H1 (cell line): ENCODE results near the gene SLC9C1. TPM values are rescaled to one million over a fixed set of nuclear protein-coding genes. Genes with fewer than 3 reads are reported as not detected.

ENCODE experiments used
- CTCF ChIA-PET: fragments of 300-600 bp; sonication (Branson Sonifier 250); formaldehyde crosslinking; loops from one replicate; lab custom pipeline; 2021; ENCODE audit not compliant: partially characterized antibody; lab: Charles Lee
- POLR2A ChIA-PET: fragments of 300-600 bp; sonication (Branson Sonifier 250); formaldehyde crosslinking; loops from one replicate; lab custom pipeline; 2021; ENCODE audit warnings: inconsistent platforms; ENCODE audit not compliant: partially characterized antibody; lab: Charles Lee
- DNase-seq, 2 experiments: peaks; one replicate each; pipeline versions ENCODE4 v3.0.0 to v3.0.0-alpha.2; 2010 to 2022; ENCODE audit warnings: low spot score in 2 of 2, low read depth in 1 of 2, mixed read lengths in 1 of 2
- FAIRE-seq: peaks from 2 replicates; lab custom pipeline; 2011; peaks lifted over from hg19 to GRCh38; lab: Jason Lieb, UNC
- H2AFZ ChIP-seq: 2 replicates; pipeline ENCODE4 v1.8.1; 2012; ENCODE audit warnings: low read length, inconsistent platforms
- H2AK5ac ChIP-seq: 2 replicates; pipeline ENCODE4 v1.6.1; 2013; ENCODE audit warnings: low read depth, low read length
- H2BK120ac ChIP-seq: replicated peaks from 2 replicates; pipeline ENCODE3; 2013; ENCODE audit warnings: low read depth, low read length, inconsistent platforms
- H2BK12ac ChIP-seq: 2 replicates; pipeline ENCODE4 v1.6.1; 2013; ENCODE audit warnings: low read depth, low read length
- H2BK15ac ChIP-seq: 2 replicates; pipeline ENCODE4 v1.6.1; 2013; ENCODE audit warnings: low read length
- H2BK20ac ChIP-seq: 2 replicates; pipeline ENCODE4 v1.6.1; 2013; ENCODE audit warnings: low read length
- H2BK5ac ChIP-seq: 2 replicates; pipeline ENCODE4 v1.6.1; 2013; ENCODE audit warnings: low read depth, low read length
- H3K14ac ChIP-seq: 2 replicates; pipeline ENCODE4 v1.6.1; 2013; ENCODE audit warnings: inconsistent platforms; ENCODE audit not compliant: insufficient read length
- H3K18ac ChIP-seq: 2 replicates; pipeline ENCODE4 v1.6.1; 2013; ENCODE audit warnings: low read length; ENCODE audit errors: extremely low read depth
- H3K23ac ChIP-seq: 2 replicates; pipeline ENCODE4 v1.6.1; 2013; ENCODE audit warnings: inconsistent platforms; ENCODE audit not compliant: insufficient read length
- H3K23me2 ChIP-seq: 2 replicates; pipeline ENCODE4 v1.6.1; 2013; ENCODE audit warnings: low read depth, low read length
- H3K27ac ChIP-seq: 2 replicates; pipeline ENCODE4 v1.6.1; 2011; ENCODE audit warnings: low read depth, low read length, inconsistent platforms
- H3K27me3 ChIP-seq, 4 experiments: replicated peaks in 1 of 4; 1 replicate in 1 of 4; 2 replicates in 3 of 4; pipeline versions ENCODE4 v1.6.1 to v1.8.1; 2011 to 2013; ENCODE audit warnings: low read length in 3 of 4, mild to moderate bottlenecking in 3 of 4, inconsistent platforms in 2 of 4, mixed read lengths in 2 of 4, moderate library complexity in 1 of 4; ENCODE audit not compliant: control insufficient read depth in 3 of 4, insufficient read depth in 3 of 4; ENCODE audit errors: extremely low read depth in 1 of 4
- H3K36me3 ChIP-seq, 4 experiments: 2 replicates each; pipeline versions ENCODE4 v1.6.1 to v1.8.1; 2011 to 2013; ENCODE audit warnings: mild to moderate bottlenecking in 4 of 4, low read length in 3 of 4, moderate library complexity in 2 of 4, control low read depth in 1 of 4, inconsistent platforms in 1 of 4; ENCODE audit not compliant: insufficient read depth in 4 of 4, control insufficient read depth in 2 of 4
- H3K4ac ChIP-seq: replicated peaks from 2 replicates; pipeline ENCODE3; 2013; ENCODE audit warnings: low read length, low read depth, mixed read lengths, inconsistent platforms; ENCODE audit not compliant: insufficient read length
- H3K4me1 ChIP-seq, 4 experiments: replicated peaks in 1 of 4; 1 replicate in 1 of 4; 2 replicates in 3 of 4; pipeline versions ENCODE4 v1.6.1 to v1.8.1; 2011 to 2013; ENCODE audit warnings: low read length in 3 of 4, inconsistent platforms in 2 of 4, mixed read lengths in 1 of 4; ENCODE audit not compliant: insufficient read depth in 4 of 4, control insufficient read depth in 3 of 4
- H3K4me2 ChIP-seq, 2 experiments: 2 replicates each; pipeline versions ENCODE4 v1.6.1 to v1.8.1; 2011 to 2013; ENCODE audit warnings: low read depth in 2 of 2, low read length in 2 of 2, control low read depth in 1 of 2, inconsistent platforms in 1 of 2, mild to moderate bottlenecking in 1 of 2; ENCODE audit not compliant: insufficient read depth in 1 of 2
- H3K4me3 ChIP-seq, 4 experiments: fragments of 200-600, 300-600 bp in 1 of 4; sonication (generic), shearing (Covaris generic), sonication (Bioruptor Twin) in 1 of 4; 2 replicates each; pipeline versions ENCODE4 v1.5.1 to v1.8.1; 2011 to 2016; ENCODE audit warnings: low read length in 4 of 4, low read depth in 3 of 4, control low read depth in 2 of 4, inconsistent platforms in 2 of 4, mild to moderate bottlenecking in 2 of 4, mixed read lengths in 1 of 4, moderate library complexity in 1 of 4; ENCODE audit not compliant: insufficient read depth in 2 of 4; ENCODE audit errors: extremely low read depth in 1 of 4
- H3K56ac ChIP-seq: replicated peaks from 2 replicates; pipeline ENCODE3; 2013; ENCODE audit warnings: low read depth, mild to moderate bottlenecking, mixed read lengths, low read length, inconsistent platforms; ENCODE audit not compliant: insufficient read length
- H3K79me1 ChIP-seq: 2 replicates; pipeline ENCODE4 v1.6.1; 2013; ENCODE audit warnings: low read depth, low read length, control low read depth
- H3K79me2 ChIP-seq, 2 experiments: 2 replicates each; pipeline versions ENCODE4 v1.6.1 to v1.8.1; 2012 to 2013; ENCODE audit warnings: low read length in 2 of 2, mild to moderate bottlenecking in 2 of 2, inconsistent platforms in 1 of 2; ENCODE audit not compliant: insufficient read depth in 2 of 2, control insufficient read depth in 1 of 2
- H3K9ac ChIP-seq, 4 experiments: replicated peaks in 1 of 4; 1 replicate in 1 of 4; 2 replicates in 3 of 4; pipeline versions ENCODE4 v1.6.1 to v1.8.1; 2011 to 2013; ENCODE audit warnings: low read depth in 3 of 4, low read length in 3 of 4, control low read depth in 2 of 4, mild to moderate bottlenecking in 2 of 4, moderate library complexity in 2 of 4, inconsistent platforms in 1 of 4; ENCODE audit errors: extremely low read depth in 1 of 4
- H3K9me3 ChIP-seq, 2 experiments: 2 replicates each; pipeline versions ENCODE4 v1.6.1 to v1.8.1; 2012 to 2013; ENCODE audit warnings: mild to moderate bottlenecking in 2 of 2, moderate library complexity in 2 of 2, control low read depth in 1 of 2, inconsistent platforms in 1 of 2, low read depth in 1 of 2, low read length in 1 of 2, mixed read lengths in 1 of 2; ENCODE audit not compliant: insufficient read depth in 2 of 2
- H4K20me1 ChIP-seq, 2 experiments: replicated peaks in 1 of 2; 2 replicates each; pipeline versions ENCODE3 to v1.8.1; 2011 to 2013; ENCODE audit warnings: inconsistent platforms in 2 of 2, low read length in 2 of 2, mild to moderate bottlenecking in 1 of 2; ENCODE audit not compliant: insufficient read depth in 2 of 2, control insufficient read depth in 1 of 2
- H4K5ac ChIP-seq: 2 replicates; pipeline ENCODE4 v1.6.1; 2013; ENCODE audit warnings: low read length, low read depth, mixed read lengths, inconsistent platforms; ENCODE audit not compliant: insufficient read length
- H4K8ac ChIP-seq: 2 replicates; pipeline ENCODE4 v1.8.0; 2013; ENCODE audit warnings: mild to moderate bottlenecking, moderate library complexity, low read length, inconsistent platforms; ENCODE audit not compliant: insufficient read depth; ENCODE audit errors: extremely low read depth
- H4K91ac ChIP-seq: replicated peaks from 2 replicates; pipeline ENCODE3; 2013; ENCODE audit warnings: low read length, mixed read lengths, inconsistent platforms; ENCODE audit not compliant: insufficient read length
- BACH1 ChIP-seq: IDR thresholded peaks from 2 replicates; pipeline ENCODE4 v1.6.1; 2012; ENCODE audit warnings: low read length, improper control_type of control experiment
- BCL11A ChIP-seq, 2 experiments: IDR thresholded peaks; one replicate each; pipeline ENCODE4 v1.6.1; 2011; ENCODE audit warnings: low read depth in 2 of 2, low read length in 2 of 2, mild to moderate bottlenecking in 2 of 2
- E2F6 ChIP-seq: IDR thresholded peaks from 2 replicates; pipeline ENCODE4 v1.6.1; 2012; ENCODE audit warnings: inconsistent platforms
- MAFK ChIP-seq: IDR thresholded peaks from 2 replicates; pipeline ENCODE4 v1.6.1; 2012; ENCODE audit warnings: low read depth, mild to moderate bottlenecking, improper control_type of control experiment, low read length
- NANOG ChIP-seq: IDR thresholded peaks from 2 replicates; pipeline ENCODE4 v1.6.1; 2011; ENCODE audit warnings: low read length, low read depth, mild to moderate bottlenecking, inconsistent platforms; ENCODE audit not compliant: insufficient read depth, poor library complexity, severe bottlenecking
- POLR2A ChIP-seq, 2 experiments: IDR thresholded peaks; 1 replicate in 1 of 2; 2 replicates in 1 of 2; pipeline ENCODE4 v1.6.1; 2011; ENCODE audit warnings: low read depth in 2 of 2, low read length in 2 of 2, mild to moderate bottlenecking in 2 of 2; ENCODE audit errors: control extremely low read depth in 1 of 2
- RBBP5 ChIP-seq: IDR thresholded peaks from 2 replicates; pipeline ENCODE4 v1.7.1; 2012; ENCODE audit warnings: low read depth, mild to moderate bottlenecking, inconsistent platforms, low read length, moderate library complexity, borderline replicate concordance
- RNF2 ChIP-seq: fragments of 200-900, 300-1000 bp; sonication (generic); IDR thresholded peaks from 2 replicates; pipeline ENCODE4 v1.7.1; 2016; ENCODE audit warnings: borderline replicate concordance, low read depth, mild to moderate bottlenecking, antibody characterized with exemption, low read length; ENCODE audit not compliant: poor library complexity, severe bottlenecking; ENCODE audit errors: missing control alignments
- SP2 ChIP-seq: IDR thresholded peaks from 2 replicates; pipeline ENCODE4 v1.6.1; 2012; ENCODE audit warnings: mild to moderate bottlenecking, low read length, inconsistent platforms
- TAF7 ChIP-seq: optimal IDR thresholded peaks from 2 replicates; pipeline ENCODE3; 2011; ENCODE audit warnings: low read depth, mild to moderate bottlenecking, inconsistent platforms, low read length, moderate library complexity, borderline replicate concordance
- TEAD4 ChIP-seq: IDR thresholded peaks from 2 replicates; pipeline ENCODE4 v1.6.1; 2012; ENCODE audit warnings: low read depth, low read length, inconsistent platforms, mixed read lengths
- WGBS, 2 experiments: shearing (Covaris generic) in 1 of 2; methylation state at CpG; one replicate each; pipeline versions ENCODE4 v1.1.6 to v1.1.7; 2013 to 2015; ENCODE audit warnings: low lambda C conversion rate in 2 of 2, mixed read lengths in 2 of 2, inconsistent platforms in 1 of 2, low coverage in 1 of 2, missing lambda C conversion rate in 1 of 2; ENCODE audit not compliant: insufficient replicate concordance in 2 of 2, insufficient coverage in 1 of 2, insufficient read length in 1 of 2; ENCODE audit errors: extremely low coverage in 1 of 2, missing lambda C conversion rate in 1 of 2; 5-methylcytosine and 5-hydroxymethylcytosine counted together
- polyA plus RNA-seq, 7 experiments: library from polyadenylated mRNA; depleted of rRNA in 3 of 7; stranded (reverse) in 5 of 7; unstranded in 2 of 7; fragments of >200 nt in 5 of 7; fragments of 200-250 nt in 2 of 7; gene quantifications; 1 replicate in 5 of 7; 2 replicates in 1 of 7; 4 replicates in 1 of 7; pipeline versions ENCODE4 v1.2.1 to v1.2.3, GENCODE V29; 2011 to 2013; ENCODE audit warnings: missing spikeins in 2 of 7, mixed read lengths in 2 of 7
- total RNA-seq: library from RNA; stranded (reverse); fragmentation: NEBNext Ultra II Directional; extraction: Animal tissue kit (Norgen Biotek cat#: 25700); gene quantifications from 2 replicates; pipeline ENCODE4 v1.2.1, GENCODE V29; 2021

SLC9C1 gene
- total and polyA plus RNA-seq, 2 of the 8 experiments (the other 6 are each of a cell fraction or from before 2014, with no cell fraction given) = 0.15 to 0.24 TPM

- no peak overlapping the region for H3K23ac ChIP-seq
- no peak overlapping the region for H2BK120ac ChIP-seq
- H2AK5ac ChIP-seq = no peak overlapping the region
- DNase-seq (no peak), FAIRE-seq (no peak)
- no peak overlapping the region for H4K5ac ChIP-seq
- ChIA-PET CTCF (interaction anchor here (1.0 to 1.9 kb wide), 4 partner anchors 10 to 172 kb away, joined by 3 to 11 read pairs (median 5); partner anchors contain the start of gene SLC9C1), POLR2A (interaction anchor here (1.1 kb wide), 1 partner anchor 12 kb away, joined by 3 read pairs; no protein-coding TSS in a partner anchor)
- H3K4me2 ChIP-seq = no peak overlapping the region
- no peak overlapping the region for H3K56ac ChIP-seq
- H3K4me1 ChIP-seq = peaks cover 0 to 17% (median 8%) of the 10 kb centered on the region in 4 experiments; a peak in 5 of 7 replicates
- H3K79me2 ChIP-seq = no peaks in the 10 kb centered on the region
- H3K79me1 ChIP-seq = no peaks in the 10 kb centered on the region
- 90% methylated on average over 2 of the region's 2 CpGs; no CpG with 5 or more reads in 1 of the 2 experiments for WGBS, 2 experiments
- H3K14ac ChIP-seq = no peak overlapping the region
- H2BK12ac ChIP-seq = no peak overlapping the region
- H3K4ac ChIP-seq = no peak overlapping the region
- H3K27me3 ChIP-seq = no peaks in the 10 kb centered on the region
- H2BK20ac ChIP-seq = no peak overlapping the region
- no peak overlapping the region for H3K9ac ChIP-seq
- no peak overlapping the region for H3K27ac ChIP-seq
- no peaks in the 10 kb centered on the region for H3K23me2 ChIP-seq
- H4K8ac ChIP-seq = no peak overlapping the region
- no peaks in the 10 kb centered on the region for H3K9me3 ChIP-seq
- H4K91ac ChIP-seq = no peak overlapping the region
- no peak overlapping the region for H3K18ac ChIP-seq
- no peak overlapping the region for H2AFZ ChIP-seq
- no peak overlapping the region for H2BK15ac ChIP-seq
- H3K36me3 ChIP-seq = peaks cover 0 to 3% (median under 1%) of the 10 kb centered on the region in 4 experiments; a peak in 4 of 8 replicates
- H3K4me3 ChIP-seq = no peak overlapping the region
- H2BK5ac ChIP-seq = no peak overlapping the region
- no peaks in the 10 kb centered on the region for H4K20me1 ChIP-seq
- TF ChIP-seq RBBP5 (no peak), POLR2A (IDR thresholded peaks at IDR 0.05; ENCODE audit: control extremely low read depth in 1 of 2, low read depth in 2 of 2, low read length in 2 of 2) (no peak), BCL11A (IDR thresholded peaks at IDR 0.05; ENCODE audit: low read depth in 2 of 2, low read length in 2 of 2) (no peak), RNF2 (no peak), MAFK (no peak), NANOG (no peak), TEAD4 (no peak), TAF7 (no peak), SP2 (no peak), BACH1 (no peak), E2F6 (no peak)
Measured at GRCh38 chr3:112121577-112122547, 172.2 kb downstream of the SLC9C1 start.
